ENCODE results near the gene KRTAP10-8. TPM values are rescaled to one million over a fixed set of nuclear protein-coding genes. Genes with fewer than 3 reads are reported as not detected.
"Not testable (repeated sequence)": the region's sequence is repeated elsewhere in the genome, so short reads cannot be mapped to it uniquely, and the experiment has no call there.

KRTAP10-8 gene
- total and polyA plus RNA-seq, 7 donors, result not detected

DNA sequence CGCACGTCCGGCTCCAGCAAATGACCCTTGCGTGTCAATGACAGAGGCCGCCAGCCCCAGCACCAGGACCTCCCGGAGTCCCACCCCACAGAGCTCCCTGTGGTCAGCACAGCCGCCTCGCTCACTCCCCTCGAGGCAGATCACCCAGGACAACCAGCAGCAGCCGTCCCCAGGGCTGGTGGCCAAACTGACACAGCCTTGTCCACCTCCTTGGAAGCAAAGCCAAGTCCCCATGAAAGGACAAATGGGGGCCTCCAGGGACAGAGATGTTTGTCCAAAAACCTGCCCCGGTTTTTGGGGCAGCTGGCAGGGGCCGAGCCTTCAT lies 27.4 kb downstream of the KRTAP10-8 start:
- intact Hi-C loops (cut with DNase I), result no loop called here
- TF ChIP-seq POLR2AphosphoS5 (IDR thresholded peaks at IDR 0.05), result no peak
- TF ChIP-seq POLR2A (IDR thresholded peaks at IDR 0.05), result no peak
- TF ChIP-seq, protein P1, sequence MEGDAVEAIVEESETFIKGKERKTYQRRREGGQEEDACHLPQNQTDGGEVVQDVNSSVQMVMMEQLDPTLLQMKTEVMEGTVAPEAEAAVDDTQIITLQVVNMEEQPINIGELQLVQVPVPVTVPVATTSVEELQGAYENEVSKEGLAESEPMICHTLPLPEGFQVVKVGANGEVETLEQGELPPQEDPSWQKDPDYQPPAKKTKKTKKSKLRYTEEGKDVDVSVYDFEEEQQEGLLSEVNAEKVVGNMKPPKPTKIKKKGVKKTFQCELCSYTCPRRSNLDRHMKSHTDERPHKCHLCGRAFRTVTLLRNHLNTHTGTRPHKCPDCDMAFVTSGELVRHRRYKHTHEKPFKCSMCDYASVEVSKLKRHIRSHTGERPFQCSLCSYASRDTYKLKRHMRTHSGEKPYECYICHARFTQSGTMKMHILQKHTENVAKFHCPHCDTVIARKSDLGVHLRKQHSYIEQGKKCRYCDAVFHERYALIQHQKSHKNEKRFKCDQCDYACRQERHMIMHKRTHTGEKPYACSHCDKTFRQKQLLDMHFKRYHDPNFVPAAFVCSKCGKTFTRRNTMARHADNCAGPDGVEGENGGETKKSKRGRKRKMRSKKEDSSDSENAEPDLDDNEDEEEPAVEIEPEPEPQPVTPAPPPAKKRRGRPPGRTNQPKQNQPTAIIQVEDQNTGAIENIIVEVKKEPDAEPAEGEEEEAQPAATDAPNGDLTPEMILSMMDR (IDR thresholded peaks at IDR 0.05), result no peak
- TF ChIP-seq EP300 (IDR thresholded peaks at IDR 0.05), result no peak
- Histone ChIP-seq H3K4me3 (no peak overlapping the region), H3K4me1 (no peaks in the 10 kb centered on the region), H3K27me3 (peaks cover 0 to 32% (median 0%) of the 10 kb centered on the region in 3 donors), H3K9me3 (peaks cover 0 to 4% (median 1%) of the 10 kb centered on the region in 4 donors), H3K27ac (no peak overlapping the region), H3K36me3 (no peaks in the 10 kb centered on the region)
- 84 to 87% methylated on average over 12 of the region's 12 CpGs for WGBS, 2 donors
- no peak for DNase-seq

DNA sequence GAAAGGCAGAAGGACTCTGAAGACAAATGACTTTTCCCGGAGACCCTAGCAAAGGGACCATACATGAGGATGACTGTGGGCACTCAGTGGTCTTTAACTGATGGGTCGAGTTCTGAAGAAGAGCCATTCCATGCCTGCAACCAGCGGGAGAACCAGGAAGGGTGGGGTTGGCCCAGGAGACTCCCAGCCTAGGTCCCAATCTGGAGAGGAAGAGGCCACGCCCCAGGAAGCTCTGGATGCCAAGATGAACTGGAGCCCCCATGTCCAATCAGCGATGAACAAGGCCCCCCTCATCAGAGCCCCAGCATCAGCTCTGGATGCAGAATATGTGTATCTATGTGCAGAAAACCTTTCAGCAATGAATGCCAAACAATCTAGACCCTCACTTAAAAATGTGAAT lies 28.9 kb downstream of the KRTAP10-8 start:
- Histone ChIP-seq H3K27ac (no peak overlapping the region), H3K4me3 (no peak overlapping the region), H3K9me3 (peaks cover 0 to 6% (median 1%) of the 10 kb centered on the region in 4 donors), H3K27me3 (peaks cover 0 to 29% (median 0%) of the 10 kb centered on the region in 3 donors), H3K4me1 (no peaks in the 10 kb centered on the region), H3K36me3 (no peaks in the 10 kb centered on the region)
- DNase-seq, result no peak
- intact Hi-C loops (cut with DNase I), result no loop called here
- no peak for TF ChIP-seq POLR2A (IDR thresholded peaks at IDR 0.05)
- TF ChIP-seq, protein P1 (IDR thresholded peaks at IDR 0.05), result no peak
- TF ChIP-seq EP300 (IDR thresholded peaks at IDR 0.05), result no peak
- no peak for TF ChIP-seq POLR2AphosphoS5 (IDR thresholded peaks at IDR 0.05)
- WGBS, 2 donors, result 79 to 91% methylated on average over 5 of the region's 5 CpGs

DNA sequence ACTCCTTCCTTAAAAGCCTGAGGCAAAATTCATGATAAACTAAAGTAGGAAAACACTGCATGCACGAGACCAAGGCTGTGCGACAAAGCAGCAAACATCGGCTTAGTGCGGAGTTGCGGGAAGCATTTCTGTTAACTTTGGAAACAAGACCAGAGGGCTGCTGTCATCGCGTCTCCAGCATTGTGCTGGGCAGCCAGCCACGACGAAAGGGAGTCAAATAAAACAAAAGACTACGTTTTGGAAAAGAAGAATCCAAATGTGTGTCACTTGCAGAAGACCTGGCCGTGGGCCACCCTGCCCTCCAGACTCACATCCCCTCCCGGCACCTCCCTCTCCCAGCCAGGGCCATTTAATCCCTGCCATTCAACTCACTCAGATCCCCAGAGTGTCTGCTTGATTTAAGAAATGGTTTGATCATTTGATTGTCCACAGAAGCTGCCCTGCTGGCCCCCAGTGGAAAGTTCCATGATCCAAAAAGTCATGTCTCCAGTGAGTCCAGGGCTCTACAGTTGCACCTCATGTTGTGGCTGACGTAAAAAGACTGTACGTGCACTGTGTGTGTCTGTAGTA lies 31.9 kb downstream of the KRTAP10-8 start:
- Histone ChIP-seq H3K4me1 (no peaks in the 10 kb centered on the region), H3K27me3 (peaks cover 0 to 32% (median 10%) of the 10 kb centered on the region in 3 donors), H3K4me3 (no peak overlapping the region), H3K36me3 (no peaks in the 10 kb centered on the region), H3K27ac (no peak overlapping the region), H3K9me3 (peaks cover 0 to 6% (median 1%) of the 10 kb centered on the region in 4 donors)
- WGBS, 2 donors, result 80 to 82% methylated on average over 14 of the region's 14 CpGs
- no peak for DNase-seq
- TF ChIP-seq POLR2A (IDR thresholded peaks at IDR 0.05) (no peak), POLR2AphosphoS5 (IDR thresholded peaks at IDR 0.05) (no peak), EP300 (IDR thresholded peaks at IDR 0.05) (no peak)
- TF ChIP-seq, protein P1 (IDR thresholded peaks at IDR 0.05), result no peak
- intact Hi-C loops (cut with DNase I), result no loop called here

DNA sequence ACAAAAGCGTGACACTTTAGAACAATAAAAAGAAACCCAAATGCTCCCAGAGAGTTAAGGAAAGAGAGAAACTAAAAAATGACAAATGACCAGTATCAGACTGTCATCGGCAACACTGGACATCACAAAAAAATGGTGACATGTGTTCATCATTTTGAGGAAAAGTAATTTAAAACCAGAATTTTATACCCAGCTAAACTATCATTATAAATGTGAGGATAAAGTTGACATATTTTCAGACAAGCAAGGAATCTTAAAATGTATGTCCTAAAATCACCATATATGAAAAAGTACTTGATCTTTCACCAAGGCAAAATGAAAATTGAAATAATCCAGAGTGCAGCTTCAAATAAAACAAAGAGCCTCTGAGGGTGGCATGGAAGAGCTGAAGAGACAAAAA lies 33.0 kb downstream of the KRTAP10-8 start:
- no peak for TF ChIP-seq EP300 (IDR thresholded peaks at IDR 0.05)
- TF ChIP-seq, protein P1 (IDR thresholded peaks at IDR 0.05), result no peak
- TF ChIP-seq POLR2A (IDR thresholded peaks at IDR 0.05), result no peak
- TF ChIP-seq POLR2AphosphoS5 (IDR thresholded peaks at IDR 0.05), result no peak
- DNase-seq, result no peak
- H3K27ac ChIP-seq, result no peak overlapping the region
- intact Hi-C loops (cut with DNase I), result no loop called here
- no peak overlapping the region for H3K4me3 ChIP-seq
- H3K27me3 ChIP-seq, result peaks cover 0 to 21% (median 10%) of the 10 kb centered on the region in 3 donors
- peaks cover 0 to 6% (median 1%) of the 10 kb centered on the region in 4 donors for H3K9me3 ChIP-seq
- no peaks in the 10 kb centered on the region for H3K4me1 ChIP-seq
- H3K36me3 ChIP-seq, result no peaks in the 10 kb centered on the region
- 44 to 50% methylated on average over 2 of the region's 2 CpGs for WGBS, 2 donors

DNA sequence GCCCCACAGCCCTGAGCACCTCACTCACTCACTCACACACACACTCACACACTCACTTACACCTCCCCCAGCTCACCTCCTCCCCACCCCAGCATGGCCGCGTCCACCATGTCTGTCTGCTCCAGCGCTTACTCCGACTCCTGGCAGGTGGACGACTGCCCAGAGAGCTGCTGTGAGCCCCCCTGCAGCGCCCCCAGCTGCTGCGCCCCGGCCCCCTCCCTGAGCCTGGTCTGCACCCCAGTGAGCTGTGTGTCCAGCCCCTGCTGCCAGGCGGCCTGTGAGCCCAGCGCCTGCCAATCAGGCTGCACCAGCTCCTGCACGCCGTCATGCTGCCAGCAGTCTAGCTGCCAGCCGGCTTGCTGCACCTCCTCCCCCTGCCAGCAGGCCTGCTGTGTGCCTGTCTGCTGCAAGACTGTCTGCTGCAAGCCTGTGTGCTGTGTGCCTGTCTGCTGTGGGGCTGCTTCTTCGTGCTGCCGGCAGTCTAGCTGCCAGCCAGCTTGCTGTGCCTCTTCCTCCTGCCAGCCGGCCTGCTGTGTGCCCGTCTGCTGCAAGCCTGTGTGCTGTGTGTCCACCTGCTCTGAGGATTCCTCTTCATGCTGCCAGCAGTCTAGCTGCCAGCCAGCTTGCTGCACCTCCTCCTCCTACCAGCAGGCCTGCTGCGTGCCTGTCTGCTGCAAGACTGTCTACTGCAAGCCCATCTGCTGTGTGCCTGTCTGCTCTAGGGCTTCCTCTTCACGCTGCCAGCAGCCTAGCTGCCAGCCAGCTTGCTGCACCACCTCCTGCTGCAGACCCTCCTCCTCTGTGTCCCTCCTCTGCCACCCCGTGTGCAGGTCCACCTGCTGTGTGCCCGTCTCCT lies 34.7 kb downstream of the KRTAP10-8 start, which contains the start of gene KRTAP10-11:
Gene KRTAP10-11, plus strand, starts transcription at position 49 of the 856 bp plus-strand sequence. Its CDS starts 45 bp downstream, at position 94.
- DNase-seq; H3K4me1 ChIP-seq; H3K36me3 ChIP-seq; intact Hi-C loops (cut with DNase I); H3K9me3 ChIP-seq; H3K4me3 ChIP-seq; H3K27ac ChIP-seq: not testable (repeated sequence)
- WGBS, 2 donors, result 73 to 78% methylated on average over 21 of the region's 21 CpGs
- peaks cover 0 to 14% (median 10%) of the 10 kb centered on the region in 3 donors for H3K27me3 ChIP-seq
